ENCODE data around the gene VEZT. TPM values are rescaled to one million over a fixed set of nuclear protein-coding genes. Genes with fewer than 3 reads are reported as not detected.

The VEZT gene
- total and polyA plus RNA-seq, 10 of the 15 experiments (the other 5 are each of a cell fraction or from before 2014, with no cell fraction given), result 32.8 to 134 (median 66.2) TPM

- 84% methylated on average over 8 of the region's 8 CpGs for WGBS (ENCODE audit: insufficient coverage, insufficient replicate concordance, low lambda C conversion rate, missing lambda C conversion rate)
- POLR2A ChIA-PET, result interaction anchor here (0.8 kb wide), 1 partner anchor 16 kb away, joined by 4 read pairs; no protein-coding TSS in a partner anchor
These were observed 10.7 kb upstream of the VEZT start for GRCh38 chr12:95206916-95207315.

More at GRCh38 chr12:95206916-95207315, 10.7 kb upstream of the VEZT start:
- no peak for DNase-seq (ENCODE audit: low read depth, low spot score)
- no peak for FAIRE-seq
- intact Hi-C loops (cut with micrococcal nuclease; ENCODE audit: unreplicated experiment), result no loop called here
- CTCF ChIA-PET, result interaction anchor here (0.6 kb wide), 2 partner anchors 17 to 169 kb away, joined by 3 to 5 read pairs; no protein-coding TSS in a partner anchor
- Histone ChIP-seq H3K4me3 (no peak overlapping the region), H3K36me3 (ENCODE audit: control insufficient read depth in 2 of 2, insufficient read depth in 2 of 2, low read length in 1 of 2) (no peaks in the 10 kb centered on the region), H3K27me3 (replicated peaks in 1 of 2; ENCODE audit: control insufficient read depth in 2 of 2, insufficient read depth in 2 of 2, low read length in 1 of 2) (no peaks in the 10 kb centered on the region), H2AFZ (ENCODE audit: control insufficient read depth, low read depth, low read length) (no peak overlapping the region), H3K9me3 (replicated peaks; ENCODE audit: control insufficient read depth, insufficient read depth, low read length) (no peaks in the 10 kb centered on the region), H3K4me2 (ENCODE audit: control insufficient read depth, insufficient read depth) (no peak overlapping the region), H3K9ac (ENCODE audit: control insufficient read depth, insufficient read depth, low read length) (no peak overlapping the region), H4K20me1 (ENCODE audit: control insufficient read depth, insufficient read depth) (no peaks in the 10 kb centered on the region), H3K27ac (ENCODE audit: control insufficient read depth, insufficient read depth) (no peak overlapping the region), H3K4me1 (ENCODE audit: control insufficient read depth, insufficient read depth, low read length) (peaks cover 24% of the 10 kb centered on the region), H3K79me2 (ENCODE audit: control insufficient read depth, insufficient read depth, low read length) (no peaks in the 10 kb centered on the region; the same call in none of the 2 replicates)
- RAD21 ChIA-PET (ENCODE audit: unreplicated experiment), result interaction anchor here (0.6 kb wide), 1 partner anchor 1011 kb away, joined by 5 read pairs; no protein-coding TSS in a partner anchor
- SMC1A ChIA-PET (ENCODE audit: uncharacterized antibody, unreplicated experiment), result interaction anchor here (0.6 to 2.3 kb wide), 5 partner anchors 8 to 553 kb away, joined by 3 to 6 read pairs (median 5); partner anchors contain the start of genes FGD6 and VEZT
- ATAC-seq, result no peak
- no TSS peak for BruUV-seq (replicated peaks)
- in situ Hi-C loops (cut with MboI), result no loop called here
- TF ChIP-seq CEBPZ (IDR thresholded peaks at IDR 0.05; ENCODE audit: low read depth, low read length) (no peak), SUPT20H (IDR thresholded peaks at IDR 0.05; ENCODE audit: borderline replicate concordance, control insufficient read depth, low read depth, low read length) (no peak), HCFC1 (IDR thresholded peaks at IDR 0.05; ENCODE audit: low read length) (no peak), BMI1 (IDR thresholded peaks at IDR 0.05; ENCODE audit: borderline replicate concordance) (no peak), BRCA1 (IDR thresholded peaks at IDR 0.05; ENCODE audit: low read depth, low read length) (no peak), ASH2L (IDR thresholded peaks at IDR 0.05; ENCODE audit: borderline replicate concordance, low read depth) (no peak)
